GM12864 (cell line): ENCODE measurements around the gene SOCS1.

Experiments used
- DNase-seq: peaks from one replicate; pipeline ENCODE4 v3.0.0-alpha.2; 2011; ENCODE audit warnings: low read depth
- H3K4me3 ChIP-seq: 2 replicates; pipeline ENCODE4 v1.5.1; 2011; ENCODE audit warnings: mild to moderate bottlenecking, low read depth, low read length, control low read depth
- CTCF ChIP-seq: IDR thresholded peaks from 2 replicates; pipeline ENCODE4 v1.5.1; 2011; ENCODE audit warnings: low read depth, mild to moderate bottlenecking, moderate library complexity, low read length, control low read depth, inconsistent platforms; ENCODE audit errors: missing control alignments

The SOCS1 gene

GRCh38 chr16:11264155-11264832 lies 8.3 kb upstream of the SOCS1 start:
- DNase-seq, result no peak
- TF ChIP-seq CTCF, result no peak

GRCh38 chr16:11263737-11264136 lies 7.7 kb upstream of the SOCS1 start:
- no peak for TF ChIP-seq CTCF
- DNase-seq, result no peak
- H3K4me3 ChIP-seq, result no peak overlapping the region

More at GRCh38 chr16:11264155-11264832, 8.3 kb upstream of the SOCS1 start:
- H3K4me3 ChIP-seq, result no peak overlapping the region

GRCh38 chr16:11262915-11263314 lies 6.9 kb upstream of the SOCS1 start:
- DNase-seq, result no peak
- TF ChIP-seq CTCF, result no peak

DNA sequence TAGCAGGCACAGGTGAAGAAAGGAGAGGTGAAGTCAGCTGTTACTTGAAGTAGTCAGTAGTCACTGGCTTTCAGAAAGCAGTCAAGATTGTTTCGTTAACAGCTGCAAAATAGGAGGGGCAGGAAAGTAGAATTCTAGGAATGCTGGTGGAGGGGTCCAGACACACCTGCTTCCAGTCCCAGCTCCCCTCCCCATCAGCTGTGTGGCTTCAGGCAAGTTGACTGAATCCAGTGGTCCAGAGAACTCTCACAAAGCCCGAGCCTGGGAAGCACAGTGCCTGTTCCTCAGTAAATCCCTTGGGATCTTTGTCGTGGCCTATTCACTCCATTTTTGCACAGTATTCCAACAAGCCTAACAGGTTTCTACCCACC lies 4.6 kb upstream of the SOCS1 start:
- no peak for TF ChIP-seq CTCF
- H3K4me3 ChIP-seq, result no peak overlapping the region
- DNase-seq, result no peak

More at GRCh38 chr16:11262915-11263314, 6.9 kb upstream of the SOCS1 start:
- H3K4me3 ChIP-seq, result no peak overlapping the region

DNA sequence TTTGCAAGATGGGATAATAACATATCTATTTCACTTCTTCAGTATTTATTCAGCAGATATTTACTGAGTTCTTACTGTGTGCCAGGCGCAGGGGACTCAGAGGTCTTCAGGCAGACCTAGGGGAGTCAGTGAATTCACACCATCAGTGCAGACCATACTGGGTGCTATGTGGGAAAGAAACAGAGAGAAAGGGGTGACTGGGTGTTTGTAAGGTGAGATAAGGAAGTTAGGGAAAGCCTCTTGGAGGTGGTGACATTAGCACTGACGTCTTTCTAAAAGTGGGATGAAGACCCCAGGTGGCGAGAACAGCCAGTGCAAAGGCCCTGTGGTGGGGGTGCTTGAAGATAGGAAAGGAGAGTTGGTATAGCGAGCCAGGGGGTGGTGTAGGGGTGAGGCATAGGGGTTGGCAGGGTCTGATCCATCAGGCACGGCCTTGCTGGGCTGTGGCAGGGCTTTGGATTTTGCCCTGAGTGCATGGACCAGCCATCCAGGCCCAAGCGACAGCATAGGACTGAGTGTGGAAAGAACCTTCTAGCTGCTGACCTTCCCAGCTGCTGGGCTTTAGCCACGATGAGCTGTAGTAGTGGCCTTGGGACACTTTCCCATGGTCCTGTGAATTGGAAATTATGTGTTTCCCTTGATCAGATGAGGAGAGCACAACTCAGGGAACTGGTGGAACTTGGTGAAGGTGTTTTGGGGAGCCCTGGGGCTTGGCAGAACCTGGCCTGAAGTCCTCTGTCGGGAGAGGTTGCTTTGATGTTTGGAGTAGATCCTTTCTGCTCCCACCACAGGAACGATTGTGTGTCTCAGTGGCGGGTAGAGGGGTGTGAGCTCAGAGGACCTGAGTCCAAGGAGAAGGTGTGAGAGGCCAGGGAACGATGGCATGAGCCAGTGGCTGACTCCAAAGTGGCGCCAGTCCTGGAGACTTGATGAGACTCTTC lies 3.9 kb upstream of the SOCS1 start:
- no peak for TF ChIP-seq CTCF
- DNase-seq, result no peak
- no peak overlapping the region for H3K4me3 ChIP-seq

- no peak for DNase-seq
- no peak overlapping the region for H3K4me3 ChIP-seq
- TF ChIP-seq CTCF, result no peak
These were observed 2.8 kb upstream of the SOCS1 start for GRCh38 chr16:11258553-11259492.
